HEK293 (cell line): ENCODE data around the gene CD2AP.

ENCODE experiments used
- CTCF ChIP-seq: fragments of 450-650 bp; formaldehyde crosslinking; IDR thresholded peaks from 2 replicates; pipeline ENCODE4 v1.5.1; 2016; ENCODE audit warnings: missing biosample characterization, missing genetic modification characterization
- SCRT2 ChIP-seq: fragments of 450-650 bp; formaldehyde crosslinking; IDR thresholded peaks from 2 replicates; pipeline ENCODE4 v1.5.1; 2016; ENCODE audit warnings: missing biosample characterization, missing genetic modification characterization
- ZFP41 ChIP-seq: fragments of 450-650 bp; formaldehyde crosslinking; IDR thresholded peaks from 2 replicates; pipeline ENCODE4 v1.5.1; 2016; ENCODE audit warnings: missing biosample characterization, missing genetic modification characterization, borderline replicate concordance
- ZNF121 ChIP-seq: fragments of 450-650 bp; formaldehyde crosslinking; IDR thresholded peaks from 2 replicates; pipeline ENCODE4 v1.5.1; 2016; ENCODE audit warnings: missing biosample characterization, missing genetic modification characterization
- ZSCAN23 ChIP-seq: fragments of 450-650 bp; formaldehyde crosslinking; IDR thresholded peaks from 2 replicates; pipeline ENCODE4 v1.5.1; 2016; ENCODE audit warnings: missing biosample characterization, missing genetic modification characterization
- TF ChIP-seq, protein P1 (sequence below): fragments of 450-650 bp; formaldehyde crosslinking; IDR thresholded peaks from 2 replicates; pipeline ENCODE4 v1.5.1; 2017; ENCODE audit warnings: missing biosample characterization, mild to moderate bottlenecking, missing genetic modification characterization, moderate library complexity
- TF ChIP-seq, protein P2 (sequence below): fragments of 450-650 bp; formaldehyde crosslinking; IDR thresholded peaks from 2 replicates; pipeline ENCODE4 v1.5.1; 2016; ENCODE audit warnings: missing biosample characterization, missing genetic modification characterization

DNA sequence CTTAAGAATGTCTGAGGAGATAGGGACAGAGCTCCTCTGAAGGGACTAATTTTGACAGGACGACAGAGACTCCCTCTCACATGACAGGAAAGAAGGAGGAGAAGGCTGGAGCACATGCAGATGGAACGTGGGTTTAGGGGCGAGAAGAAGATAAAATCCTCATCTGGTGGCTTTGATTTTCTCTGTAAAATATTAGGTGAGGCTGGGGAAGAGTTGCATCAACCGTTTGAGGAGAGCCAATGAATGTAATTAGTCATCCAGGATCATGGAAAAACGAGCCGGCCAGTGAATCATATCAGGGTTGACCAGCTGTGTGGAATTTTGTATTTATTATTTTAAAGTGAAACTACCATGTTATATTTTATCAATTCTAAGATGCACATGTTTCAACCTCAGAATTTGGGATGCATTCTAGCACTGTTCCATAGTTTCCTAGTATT is 173.9 kb downstream of the CD2AP start:
- TF ChIP-seq ZSCAN23 (tag by site-specific recombination): no peak
- no peak for TF ChIP-seq SCRT2 (tag by site-specific recombination)
- no peak for TF ChIP-seq CTCF
- no peak for TF ChIP-seq ZNF121 (tag by site-specific recombination)
- TF ChIP-seq, protein P1, sequence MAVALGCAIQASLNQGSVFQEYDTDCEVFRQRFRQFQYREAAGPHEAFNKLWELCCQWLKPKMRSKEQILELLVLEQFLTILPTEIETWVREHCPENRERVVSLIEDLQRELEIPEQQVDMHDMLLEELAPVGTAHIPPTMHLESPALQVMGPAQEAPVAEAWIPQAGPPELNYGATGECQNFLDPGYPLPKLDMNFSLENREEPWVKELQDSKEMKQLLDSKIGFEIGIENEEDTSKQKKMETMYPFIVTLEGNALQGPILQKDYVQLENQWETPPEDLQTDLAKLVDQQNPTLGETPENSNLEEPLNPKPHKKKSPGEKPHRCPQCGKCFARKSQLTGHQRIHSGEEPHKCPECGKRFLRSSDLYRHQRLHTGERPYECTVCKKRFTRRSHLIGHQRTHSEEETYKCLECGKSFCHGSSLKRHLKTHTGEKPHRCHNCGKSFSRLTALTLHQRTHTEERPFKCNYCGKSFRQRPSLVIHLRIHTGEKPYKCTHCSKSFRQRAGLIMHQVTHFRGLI (tag by site-specific recombination): no peak
- TF ChIP-seq, protein P2, sequence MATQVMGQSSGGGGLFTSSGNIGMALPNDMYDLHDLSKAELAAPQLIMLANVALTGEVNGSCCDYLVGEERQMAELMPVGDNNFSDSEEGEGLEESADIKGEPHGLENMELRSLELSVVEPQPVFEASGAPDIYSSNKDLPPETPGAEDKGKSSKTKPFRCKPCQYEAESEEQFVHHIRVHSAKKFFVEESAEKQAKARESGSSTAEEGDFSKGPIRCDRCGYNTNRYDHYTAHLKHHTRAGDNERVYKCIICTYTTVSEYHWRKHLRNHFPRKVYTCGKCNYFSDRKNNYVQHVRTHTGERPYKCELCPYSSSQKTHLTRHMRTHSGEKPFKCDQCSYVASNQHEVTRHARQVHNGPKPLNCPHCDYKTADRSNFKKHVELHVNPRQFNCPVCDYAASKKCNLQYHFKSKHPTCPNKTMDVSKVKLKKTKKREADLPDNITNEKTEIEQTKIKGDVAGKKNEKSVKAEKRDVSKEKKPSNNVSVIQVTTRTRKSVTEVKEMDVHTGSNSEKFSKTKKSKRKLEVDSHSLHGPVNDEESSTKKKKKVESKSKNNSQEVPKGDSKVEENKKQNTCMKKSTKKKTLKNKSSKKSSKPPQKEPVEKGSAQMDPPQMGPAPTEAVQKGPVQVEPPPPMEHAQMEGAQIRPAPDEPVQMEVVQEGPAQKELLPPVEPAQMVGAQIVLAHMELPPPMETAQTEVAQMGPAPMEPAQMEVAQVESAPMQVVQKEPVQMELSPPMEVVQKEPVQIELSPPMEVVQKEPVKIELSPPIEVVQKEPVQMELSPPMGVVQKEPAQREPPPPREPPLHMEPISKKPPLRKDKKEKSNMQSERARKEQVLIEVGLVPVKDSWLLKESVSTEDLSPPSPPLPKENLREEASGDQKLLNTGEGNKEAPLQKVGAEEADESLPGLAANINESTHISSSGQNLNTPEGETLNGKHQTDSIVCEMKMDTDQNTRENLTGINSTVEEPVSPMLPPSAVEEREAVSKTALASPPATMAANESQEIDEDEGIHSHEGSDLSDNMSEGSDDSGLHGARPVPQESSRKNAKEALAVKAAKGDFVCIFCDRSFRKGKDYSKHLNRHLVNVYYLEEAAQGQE (tag by site-specific recombination): no peak
- no peak for TF ChIP-seq ZFP41
